ENCODE measurements around the gene GPM6B. TPM values are rescaled to one million over a fixed set of nuclear protein-coding genes. Genes with fewer than 3 reads are reported as not detected.

GPM6B gene
- total and polyA plus RNA-seq, 4 donors: 6.3 to 19.6 (median 16.0) TPM

Other genes with a start within 250 kb of the GPM6B start
- gene EGFL6, start 247.5 kb downstream of the GPM6B start, total RNA-seq: under 1 TPM; 0.23 to 0.60 TPM
- gene EGFL6, start 247.5 kb downstream of the GPM6B start, polyA plus RNA-seq: not detected
- gene TCEANC, start 164.0 kb downstream of the GPM6B start, total RNA-seq: 1 to 10 TPM; 2.3 to 3.9 TPM
- 1 to 10 TPM; 1.5 to 2.8 TPM for gene TCEANC, start 164.0 kb downstream of the GPM6B start, polyA plus RNA-seq
- gene RAB9A, start 128.0 kb downstream of the GPM6B start, total RNA-seq: 10 to 100 TPM; 18.2 to 26.2 TPM
- gene RAB9A, start 128.0 kb downstream of the GPM6B start, polyA plus RNA-seq: 10 to 100 TPM; 18.7 to 21.7 TPM
- 10 to 100 TPM; 17.4 to 18.5 TPM for gene TRAPPC2, start 82.5 kb downstream of the GPM6B start, total RNA-seq
- 10 to 100 TPM in 1 of 2 donors, 1 to 10 TPM in 1; 6.5 to 13.3 TPM for gene TRAPPC2, start 82.5 kb downstream of the GPM6B start, polyA plus RNA-seq
- gene OFD1, start 82.3 kb downstream of the GPM6B start, total RNA-seq: 10 to 100 TPM; 23.8 to 34.6 TPM
- gene OFD1, start 82.3 kb downstream of the GPM6B start, polyA plus RNA-seq: 10 to 100 TPM in 1 of 2 donors, 1 to 10 TPM in 1; 8.4 to 61.6 TPM
- gene GEMIN8, start 212.8 kb upstream of the GPM6B start, total RNA-seq: 10 to 100 TPM; 14.8 to 25.3 TPM
- gene GEMIN8, start 212.8 kb upstream of the GPM6B start, polyA plus RNA-seq: 10 to 100 TPM; 14.3 to 52.0 TPM

Measured in aorta (tissue), 4 donors.